Measurements from ENCODE around the gene CDH24.

- TF ChIP-seq GATA2 (IDR thresholded peaks at IDR 0.05; ENCODE audit: low read depth, low read length) (no peak), GATA3 (IDR thresholded peaks at IDR 0.05; ENCODE audit: low read depth, low read length) (no peak)
Observed at GRCh38 chr14:23009483-23009938, 47.8 kb downstream of the CDH24 start.

Data from SH-SY5Y (cell line).